GM12875 (cell line): ENCODE data around the gene DAZAP1.
"Not testable (repeated sequence)": the region's sequence is repeated elsewhere in the genome, so short reads cannot be mapped to it uniquely, and the experiment has no call there.

Experiments used
- H3K4me3 ChIP-seq: one replicate; pipeline ENCODE4 v1.5.1; 2011; ENCODE audit warnings: low read depth, low read length, control low read depth
- TF ChIP-seq, protein P1 (sequence below): IDR thresholded peaks from 2 replicates; pipeline ENCODE4 v1.5.1; 2011; ENCODE audit warnings: low read depth, mild to moderate bottlenecking, control low read depth, inconsistent platforms, low read length, moderate library complexity, borderline replicate concordance; ENCODE audit not compliant: insufficient read depth

Gene DAZAP1

GRCh38 chr19:1416014-1416841, 8.8 kb downstream of the DAZAP1 start:
- TF ChIP-seq, protein P1, sequence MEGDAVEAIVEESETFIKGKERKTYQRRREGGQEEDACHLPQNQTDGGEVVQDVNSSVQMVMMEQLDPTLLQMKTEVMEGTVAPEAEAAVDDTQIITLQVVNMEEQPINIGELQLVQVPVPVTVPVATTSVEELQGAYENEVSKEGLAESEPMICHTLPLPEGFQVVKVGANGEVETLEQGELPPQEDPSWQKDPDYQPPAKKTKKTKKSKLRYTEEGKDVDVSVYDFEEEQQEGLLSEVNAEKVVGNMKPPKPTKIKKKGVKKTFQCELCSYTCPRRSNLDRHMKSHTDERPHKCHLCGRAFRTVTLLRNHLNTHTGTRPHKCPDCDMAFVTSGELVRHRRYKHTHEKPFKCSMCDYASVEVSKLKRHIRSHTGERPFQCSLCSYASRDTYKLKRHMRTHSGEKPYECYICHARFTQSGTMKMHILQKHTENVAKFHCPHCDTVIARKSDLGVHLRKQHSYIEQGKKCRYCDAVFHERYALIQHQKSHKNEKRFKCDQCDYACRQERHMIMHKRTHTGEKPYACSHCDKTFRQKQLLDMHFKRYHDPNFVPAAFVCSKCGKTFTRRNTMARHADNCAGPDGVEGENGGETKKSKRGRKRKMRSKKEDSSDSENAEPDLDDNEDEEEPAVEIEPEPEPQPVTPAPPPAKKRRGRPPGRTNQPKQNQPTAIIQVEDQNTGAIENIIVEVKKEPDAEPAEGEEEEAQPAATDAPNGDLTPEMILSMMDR = no peak

GRCh38 chr19:1417145-1417544, 9.8 kb downstream of the DAZAP1 start:
- no peak overlapping the region for H3K4me3 ChIP-seq
- TF ChIP-seq, protein P1 = no peak

More at GRCh38 chr19:1416014-1416841, 8.8 kb downstream of the DAZAP1 start:
- no peak overlapping the region for H3K4me3 ChIP-seq

- H3K4me3 ChIP-seq = no peak overlapping the region
- TF ChIP-seq, protein P1 = no peak
Measured at GRCh38 chr19:1417681-1418495, 10.5 kb downstream of the DAZAP1 start.

DNA sequence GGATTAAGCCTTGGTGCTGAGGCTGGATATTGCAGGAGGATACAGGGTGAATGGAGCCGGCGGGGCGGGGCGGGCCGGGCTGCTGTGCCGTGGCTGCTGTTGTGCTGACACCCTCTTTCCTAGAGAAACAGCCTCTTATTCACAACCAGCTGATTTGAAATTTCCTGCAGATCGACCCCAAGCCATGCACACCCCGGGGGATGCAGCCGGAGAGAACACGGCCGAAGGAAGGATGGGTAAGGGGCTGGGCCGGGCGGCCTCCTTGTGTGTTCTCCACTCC, 11.1 kb downstream of the DAZAP1 start:
- H3K4me3 ChIP-seq = no peak overlapping the region
- TF ChIP-seq, protein P1 = no peak

DNA sequence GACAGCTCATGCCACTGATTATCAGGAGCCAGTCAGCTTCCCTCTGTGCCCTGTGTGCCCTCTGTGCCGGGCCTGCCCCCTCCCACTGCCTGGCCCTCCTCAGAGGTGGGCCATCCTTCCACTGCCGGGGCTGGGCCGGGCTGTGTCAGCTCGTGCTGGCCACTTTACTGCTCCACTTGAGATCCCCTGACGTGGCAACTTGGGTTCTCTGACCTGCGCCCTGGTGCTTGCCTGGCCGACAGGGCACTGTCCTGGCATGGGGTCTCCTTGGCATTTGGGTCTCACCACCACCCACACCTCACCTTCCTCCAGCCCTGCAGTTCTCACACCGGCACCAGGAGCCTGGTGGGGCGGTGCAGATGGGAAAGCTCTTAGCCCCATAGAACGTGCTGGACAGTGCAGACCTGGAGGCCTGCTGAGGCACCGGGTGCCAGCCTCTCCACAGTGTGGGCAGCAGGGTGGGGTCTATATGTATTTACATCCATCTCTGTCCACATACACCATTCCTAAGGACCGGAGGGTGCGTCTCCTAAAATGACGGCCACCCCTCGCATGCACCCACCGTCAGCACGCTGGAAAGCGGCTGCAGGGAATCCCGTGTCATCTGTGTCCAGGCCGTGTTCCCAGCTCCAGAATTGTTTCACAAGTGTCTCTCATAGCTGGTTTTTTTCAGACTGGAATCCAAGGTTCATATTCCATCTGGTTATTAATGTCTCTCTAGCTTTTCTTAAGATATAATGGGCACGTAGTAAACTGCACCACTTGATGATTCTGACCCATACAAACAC, 11.8 kb downstream of the DAZAP1 start:
- TF ChIP-seq, protein P1 = no peak
- H3K4me3 ChIP-seq = no peak overlapping the region

DNA sequence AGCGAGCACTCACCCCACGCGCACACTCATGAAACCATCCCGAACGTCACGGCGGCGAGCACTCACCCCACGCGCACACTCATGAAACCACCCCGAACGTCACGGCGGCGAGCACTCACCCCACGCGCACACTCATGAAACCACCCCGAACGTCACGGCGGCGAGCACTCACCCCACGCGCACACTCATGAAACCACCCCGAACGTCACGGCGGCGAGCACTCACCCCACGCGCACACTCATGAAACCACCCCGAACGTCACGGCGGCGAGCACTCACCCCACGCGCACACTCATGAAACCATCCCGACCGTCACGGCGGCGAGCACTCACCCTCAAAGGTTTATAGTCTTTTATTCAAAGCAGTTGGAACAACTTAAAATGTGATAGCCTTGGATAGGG, 12.7 kb downstream of the DAZAP1 start:
- H3K4me3 ChIP-seq = not testable (repeated sequence)

GRCh38 chr19:1420590-1420989, 13.2 kb downstream of the DAZAP1 start:
- TF ChIP-seq, protein P1 = no peak
- H3K4me3 ChIP-seq = no peak overlapping the region
